ENCODE results near the gene STAG3.
"Not testable (repeated sequence)": the region's sequence is repeated elsewhere in the genome, so short reads cannot be mapped to it uniquely, and the experiment has no call there.

The STAG3 gene

GRCh38 chr7:100246865-100247137 lies 69.1 kb downstream of the STAG3 start:
- not testable (repeated sequence) for DNase-seq (ENCODE audit: low read depth)

- no peak for DNase-seq (ENCODE audit: low read depth)
Observed at GRCh38 chr7:100247152-100247757, 69.5 kb downstream of the STAG3 start.

GRCh38 chr7:100248483-100248882 lies 70.8 kb downstream of the STAG3 start:
- no peak for DNase-seq (ENCODE audit: low read depth)

GRCh38 chr7:100257017-100257416 lies 79.3 kb downstream of the STAG3 start:
- no peak for DNase-seq (ENCODE audit: low read depth)

- not testable (repeated sequence) for DNase-seq (ENCODE audit: low read depth)
Observed at GRCh38 chr7:100259984-100260383, 82.3 kb downstream of the STAG3 start.

GRCh38 chr7:100262896-100263295 lies 85.2 kb downstream of the STAG3 start:
- not testable (repeated sequence) for DNase-seq (ENCODE audit: low read depth)

Data from T follicular helper cell (primary cell).